Measurements from ENCODE around the gene QKI.

The QKI gene

DNA sequence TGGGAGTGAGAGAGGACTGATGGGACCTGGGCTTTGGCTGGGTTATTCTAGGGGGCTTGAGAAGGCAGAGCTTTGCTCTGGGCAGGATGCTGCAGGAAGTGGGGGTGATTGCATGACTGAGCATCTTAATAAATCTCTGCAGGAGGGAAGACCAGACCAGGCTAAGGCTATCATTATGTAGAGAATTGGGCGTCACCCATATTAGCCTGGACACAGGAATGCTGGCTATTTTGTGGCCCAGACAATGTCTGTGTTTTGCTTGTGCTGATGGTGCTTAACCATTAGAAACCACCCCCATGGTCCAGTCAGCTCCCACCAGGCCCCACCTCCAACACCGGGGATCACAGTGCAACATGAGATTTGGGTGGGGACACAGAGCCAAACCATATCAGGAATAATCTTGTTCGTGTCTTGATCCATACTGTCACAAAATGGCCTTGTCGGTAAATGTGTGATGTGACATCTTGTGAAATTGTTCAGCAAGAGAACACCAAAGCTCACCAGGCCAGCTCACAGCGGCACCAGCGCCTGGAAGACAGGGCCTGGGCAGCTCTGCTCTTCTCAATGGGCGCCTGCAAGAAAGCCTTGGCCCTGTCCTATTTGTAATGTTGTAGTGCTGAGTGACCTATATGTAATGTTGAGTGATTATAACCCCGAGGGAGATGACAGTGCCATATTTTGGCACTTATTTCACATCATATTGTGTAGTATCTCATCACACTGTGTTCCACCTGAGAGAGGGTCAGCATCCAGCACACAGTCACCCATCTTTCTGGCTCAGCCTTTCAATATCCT is 211.8 kb downstream of the QKI start:
- FAIRE-seq, result no peak

DNA sequence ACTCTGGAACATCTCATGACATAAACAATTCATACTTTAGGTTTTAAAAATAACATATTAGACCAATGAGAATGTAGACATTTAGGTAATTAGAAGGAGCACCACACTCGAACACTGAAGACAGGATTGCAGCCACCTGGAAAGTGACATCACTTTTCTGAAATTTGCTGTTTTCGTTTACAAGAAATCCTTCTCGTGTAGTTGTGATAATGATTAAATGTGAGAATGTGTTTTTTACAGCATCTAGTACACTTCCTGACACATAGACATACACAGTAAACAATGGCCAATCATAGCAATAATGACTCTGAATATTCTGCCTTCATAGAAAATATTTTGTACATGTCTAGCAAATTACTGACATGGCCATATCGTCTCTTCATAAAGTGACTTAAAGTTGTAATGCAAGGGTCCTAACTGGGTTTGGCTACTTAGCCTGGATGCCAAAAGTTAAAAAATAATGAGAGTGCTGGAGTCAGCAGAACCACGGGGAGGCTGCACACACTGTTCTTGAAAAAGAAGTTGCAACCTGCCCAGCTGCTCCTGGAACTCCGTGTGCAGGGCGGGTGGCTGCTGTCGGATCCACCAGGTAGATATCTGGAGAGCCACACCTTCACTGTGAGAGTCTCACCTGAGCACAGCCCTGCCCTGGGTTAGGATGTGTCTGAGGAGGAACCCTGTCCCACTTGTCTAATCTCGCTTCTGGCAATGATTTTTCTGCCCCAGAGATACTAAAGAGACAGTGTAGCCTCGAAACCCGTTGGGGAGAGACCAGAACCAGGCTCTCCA is 212.9 kb downstream of the QKI start:
- no peak for FAIRE-seq
